GF-D8 (cell line): Measurements from ENCODE around the gene THRB.

Source experiments
- DNase-seq: peaks from one replicate; lab custom pipeline; 2025; lab: John Stamatoyannopoulos, UW

Gene THRB

GRCh38 chr3:24348348-24348747 is 146.3 kb downstream of the THRB start:
- DNase-seq = no peak

GRCh38 chr3:24344784-24345439 is 149.7 kb downstream of the THRB start:
- no peak for DNase-seq

GRCh38 chr3:24343084-24343783 is 151.4 kb downstream of the THRB start:
- DNase-seq = no peak

- DNase-seq = no peak
These were observed 152.4 kb downstream of the THRB start for GRCh38 chr3:24342275-24342674.

- no peak for DNase-seq
These were observed 153.0 kb downstream of the THRB start for GRCh38 chr3:24341668-24342067.

GRCh38 chr3:24340966-24341365 is 153.7 kb downstream of the THRB start:
- no peak for DNase-seq

- no peak for DNase-seq
These were observed 154.5 kb downstream of the THRB start for GRCh38 chr3:24340161-24340560.

- no peak for DNase-seq
These were observed 155.3 kb downstream of the THRB start for GRCh38 chr3:24339266-24339825.

GRCh38 chr3:24338409-24339130 is 156.1 kb downstream of the THRB start:
- no peak for DNase-seq

- DNase-seq = no peak
These were observed 158.5 kb downstream of the THRB start for GRCh38 chr3:24336101-24336500.

GRCh38 chr3:24332092-24332491 is 162.6 kb downstream of the THRB start:
- DNase-seq = no peak

- no peak for DNase-seq
These were observed 171.4 kb downstream of the THRB start for GRCh38 chr3:24323272-24323671.

- DNase-seq = no peak
These were observed 174.0 kb downstream of the THRB start for GRCh38 chr3:24320601-24321000.

GRCh38 chr3:24318677-24319287 is 175.9 kb downstream of the THRB start:
- no peak for DNase-seq

GRCh38 chr3:24316887-24317383 is 177.7 kb downstream of the THRB start:
- DNase-seq = no peak

- no peak for DNase-seq
These were observed 178.7 kb downstream of the THRB start for GRCh38 chr3:24315971-24316370.

- no peak for DNase-seq
These were observed 179.3 kb downstream of the THRB start for GRCh38 chr3:24315356-24315755.

- no peak for DNase-seq
These were observed 182.8 kb downstream of the THRB start for GRCh38 chr3:24311881-24312280.

GRCh38 chr3:24310887-24311286 is 183.8 kb downstream of the THRB start:
- DNase-seq = no peak

- DNase-seq = no peak
These were observed 188.1 kb downstream of the THRB start for GRCh38 chr3:24306518-24306917.

- DNase-seq = no peak
These were observed 188.7 kb downstream of the THRB start for GRCh38 chr3:24305795-24306467.
